Pancreas (tissue), 10 donors: ENCODE data around the gene SPNS2. TPM values are rescaled to one million over a fixed set of nuclear protein-coding genes. Genes with fewer than 3 reads are reported as not detected.
A peak's percentile ranks its signal among the peaks of the same experiment; 100 is the strongest.

Source experiments
- ATAC-seq, 4 donors: fragments of 200-7000 bp; cut with Tn5 transposase; one replicate each; pipeline versions ENCODE4 v1.8.0 to v1.9.1; 2020; ENCODE audit warnings: mild to moderate bottlenecking in 4 of 4, moderate library complexity in 4 of 4
- DNase-seq, 6 donors: peaks; one replicate each; pipeline ENCODE4 v3.0.0-alpha.2; 2020
- FAIRE-seq: peaks from 2 replicates; lab custom pipeline; 2012; peaks lifted over from hg19 to GRCh38; lab: Jason Lieb, UNC
- H3K27ac ChIP-seq, 4 donors: fragments of 200-600 bp; sonication (generic); 1 replicate in 3 of 4; 2 replicates in 1 of 4; pipeline versions ENCODE4 v1.5.0 to v1.8.0; 2020
- H3K27me3 ChIP-seq, 4 donors: fragments of 200-600 bp; one replicate each; pipeline ENCODE4 v1.8.0; 2021
- H3K36me3 ChIP-seq, 3 donors: fragments of 200-600 bp; sonication (generic) in 1 of 3; one replicate each; pipeline versions ENCODE4 v1.5.0 to v1.8.0; 2020 to 2021
- H3K4me1 ChIP-seq, 3 donors: fragments of 200-600 bp; one replicate each; pipeline ENCODE4 v1.8.0; 2021
- H3K4me3 ChIP-seq, 4 donors: fragments of 200-600 bp; sonication (generic) in 2 of 4; one replicate each; pipeline versions ENCODE4 v1.5.0 to v1.8.0; 2020 to 2021
- H3K9me3 ChIP-seq, 4 donors: fragments of 200-600 bp; one replicate each; pipeline ENCODE4 v1.8.0; 2021
- CTCF ChIP-seq, 4 donors: fragments of 200-600 bp; sonication (generic) in 3 of 4; IDR thresholded peaks; one replicate each; pipeline versions ENCODE4 v1.5.0 to v1.8.0; 2021; ENCODE audit warnings: antibody characterized with exemption in 4 of 4
- WGBS, 2 donors: extraction: QIAGEN DNeasy Blood & Tissue Kit; methylation state at CpG; one replicate each; pipeline ENCODE4 v1.1.7; 2013; 5-methylcytosine and 5-hydroxymethylcytosine counted together
- intact Hi-C, 3 donors: fragments of 100-400 bp; cut with DNase I; formaldehyde crosslinking; loops; one replicate each; pipeline versions ENCODE4 v1.11.1 to v1.14.2; 2022
- polyA plus RNA-seq, 2 donors: library from polyadenylated mRNA; stranded (reverse); fragments of 200-250 nt; gene quantifications; one replicate each; pipeline ENCODE4 v1.2.3, GENCODE V29; 2013
- total RNA-seq, 6 donors: library from RNA; stranded (reverse); fragmentation: NEBNext Ultra II Directional in 4 of 6; extraction: Animal tissue kit (Norgen Biotek cat#: 25700) in 4 of 6; gene quantifications; one replicate each; pipeline versions ENCODE4 v1.2.1 to v1.2.4, GENCODE V29; 2021 to 2023
- donor health status: healthy with polysubstance abuse.
- donor health status: DM: no; HTN: no; CAD: no; lungs with moderate emphysema.
- donor health status: DM: no; HTN: no; CAD: no.
- donor health status: control.
- donor health status: control.
- donor health status: Bipolar disorder and iron deficiency.
- donor health status: DM: yes; HTN: yes; CAD: no.
- donor health status: DM: no; HTN: no; CAD: no.
- donor health status: DM: no; HTN: no; CAD: no.
- donor health status: DM: yes; HTN: yes; CAD: no.

The SPNS2 gene
- total and polyA plus RNA-seq, 8 donors, result 7.6 to 51.7 (median 20.8) TPM

GRCh38 chr17:4551796-4552525 lies 53.3 kb downstream of the SPNS2 start:
- WGBS, 2 donors, result 93 to 97% methylated on average over 26 to 27 of the region's 27 CpGs
- Histone ChIP-seq H3K27me3 (no peaks in the 10 kb centered on the region), H3K27ac (no peak overlapping the region), H3K4me1 (peaks cover 6 to 10% (median 6%) of the 10 kb centered on the region in 3 donors), H3K36me3 (peaks cover 7 to 62% (median 58%) of the 10 kb centered on the region in 3 donors), H3K4me3 (no peak overlapping the region), H3K9me3 (no peaks in the 10 kb centered on the region)
- ATAC-seq (no peak), FAIRE-seq (no peak), DNase-seq (peak in 2 of 6 donors; percentile 24 to 67)
- no peak for TF ChIP-seq CTCF (IDR thresholded peaks at IDR 0.05)
- intact Hi-C loops, result no loop called here

DNA sequence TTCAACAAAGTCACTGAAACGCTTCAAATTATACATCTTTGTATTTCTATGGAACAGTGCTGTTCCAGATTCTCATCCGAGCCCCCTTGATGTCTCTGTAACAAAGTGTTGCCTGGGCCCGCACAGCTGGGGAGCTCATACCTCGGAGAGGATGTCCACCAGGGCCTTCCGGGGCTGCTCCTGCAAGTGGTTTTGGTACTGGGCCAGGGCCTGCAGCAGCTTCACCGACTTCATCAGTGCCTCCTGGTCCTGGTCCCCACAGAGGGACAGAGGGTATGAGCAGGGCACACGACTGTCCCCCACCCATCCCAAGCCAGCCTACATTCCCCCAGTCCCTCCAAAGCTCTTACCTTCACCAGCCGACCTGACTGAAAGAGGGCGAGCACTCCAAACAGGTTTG lies 55.0 kb downstream of the SPNS2 start:
- H3K27me3 ChIP-seq, result no peaks in the 10 kb centered on the region
- H3K4me1 ChIP-seq, result peaks cover 7 to 14% (median 9%) of the 10 kb centered on the region in 3 donors
- FAIRE-seq (no peak), DNase-seq (peak in 2 of 6 donors; percentile 43 to 68), ATAC-seq (no peak)
- no peak for TF ChIP-seq CTCF (IDR thresholded peaks at IDR 0.05)
- H3K9me3 ChIP-seq, result no peaks in the 10 kb centered on the region
- H3K4me3 ChIP-seq, result peak overlapping the region in 1 of 4 donors; percentile 98
- intact Hi-C loops, result no loop called here
- peaks cover 7 to 45% (median 44%) of the 10 kb centered on the region in 3 donors for H3K36me3 ChIP-seq
- WGBS, 2 donors, result 80 to 82% methylated on average over 9 of the region's 9 CpGs
- H3K27ac ChIP-seq, result no peak overlapping the region

- no peaks in the 10 kb centered on the region for H3K27me3 ChIP-seq
- ATAC-seq, result peak in 3 of 4 donors; percentile 7 to 17 (median 9)
- WGBS, 2 donors, result 13 to 14% methylated on average over 18 of the region's 18 CpGs
- no peak for TF ChIP-seq CTCF (IDR thresholded peaks at IDR 0.05)
- peaks cover 12 to 21% (median 15%) of the 10 kb centered on the region in 3 donors for H3K4me1 ChIP-seq
- no peak for FAIRE-seq
- intact Hi-C loops, result no loop called here
- peak in 4 of 6 donors; percentile 52 to 82 (median 66) for DNase-seq
- no peaks in the 10 kb centered on the region for H3K9me3 ChIP-seq
- peaks cover 7 to 37% (median 37%) of the 10 kb centered on the region in 3 donors for H3K36me3 ChIP-seq
- peak overlapping the region; percentile 64 to 98 (median 76) for H3K4me3 ChIP-seq
- no peak overlapping the region for H3K27ac ChIP-seq
These were observed 55.8 kb downstream of the SPNS2 start for GRCh38 chr17:4554441-4554996.

- ATAC-seq, result peak; percentile 89 to 95 (median 94)
- peaks cover 3 to 32% (median 31%) of the 10 kb centered on the region in 3 donors for H3K36me3 ChIP-seq
- peak within 1 kb of the TSS; percentile 45 to 80 (median 63) for H3K27ac ChIP-seq
- H3K4me3 ChIP-seq, result peak within 1 kb of the TSS; percentile 64 to 98 (median 76)
- no peaks in the 10 kb centered on the region for H3K27me3 ChIP-seq
- WGBS, 2 donors, result 1% methylated on average over 69 of the region's 69 CpGs
- intact Hi-C loops, result no loop called here
- H3K4me1 ChIP-seq, result peaks cover 12 to 21% (median 15%) of the 10 kb centered on the region in 3 donors
- TF ChIP-seq CTCF (IDR thresholded peaks at IDR 0.05), result no peak
- DNase-seq, result peak; percentile 95 to 99 (median 97)
- FAIRE-seq, result peak; percentile 37
- H3K9me3 ChIP-seq, result no peaks in the 10 kb centered on the region
These were observed 56.5 kb downstream of the SPNS2 start, which contains the start of gene MYBBP1A for GRCh38 chr17:4554997-4555799. TSS of gene MYBBP1A (minus strand) at chr17:4555384. CDS start at chr17:4555324, 60 bp downstream.
